HG03159 (cell line): ENCODE results near the gene CACNA1B.
"Not testable (repeated sequence)": the region's sequence is repeated elsewhere in the genome, so short reads cannot be mapped to it uniquely, and the experiment has no call there.

Experiments
- ATAC-seq: cut with Tn5 transposase; IDR thresholded peaks from one replicate; pipeline ENCODE4 v1.9.1; 2021; ENCODE audit warnings: mild to moderate bottlenecking, moderate library complexity; ENCODE audit not compliant: unreplicated experiment

Gene CACNA1B

GRCh38 chr9:138010861-138011260 lies 133.3 kb downstream of the CACNA1B start:
- ATAC-seq, result no peak

GRCh38 chr9:138011951-138012500 lies 134.4 kb downstream of the CACNA1B start:
- ATAC-seq, result no peak

- ATAC-seq, result no peak
Measured at GRCh38 chr9:138013273-138013672, 135.7 kb downstream of the CACNA1B start.

GRCh38 chr9:138013836-138014562 lies 136.4 kb downstream of the CACNA1B start:
- ATAC-seq, result no peak

GRCh38 chr9:138014563-138014945 lies 137.0 kb downstream of the CACNA1B start:
- ATAC-seq, result no peak

GRCh38 chr9:138015021-138015829 lies 137.6 kb downstream of the CACNA1B start:
- no peak for ATAC-seq

GRCh38 chr9:138016406-138017187 lies 139.0 kb downstream of the CACNA1B start:
- no peak for ATAC-seq

GRCh38 chr9:138017200-138017599 lies 139.6 kb downstream of the CACNA1B start:
- no peak for ATAC-seq

GRCh38 chr9:138019514-138019913 lies 141.9 kb downstream of the CACNA1B start:
- not testable (repeated sequence) for ATAC-seq

- no peak for ATAC-seq
Measured at GRCh38 chr9:138020120-138020794, 142.7 kb downstream of the CACNA1B start.

GRCh38 chr9:138020795-138021182 lies 143.2 kb downstream of the CACNA1B start:
- no peak for ATAC-seq

GRCh38 chr9:138021251-138022056 lies 143.9 kb downstream of the CACNA1B start:
- no peak for ATAC-seq

- no peak for ATAC-seq
Measured at GRCh38 chr9:138022121-138022741, 144.6 kb downstream of the CACNA1B start.

GRCh38 chr9:138022756-138023393 lies 145.3 kb downstream of the CACNA1B start:
- ATAC-seq, result no peak

- ATAC-seq, result no peak
Measured at GRCh38 chr9:138023394-138024124, 146.0 kb downstream of the CACNA1B start.

- no peak for ATAC-seq
Measured at GRCh38 chr9:138024131-138024530, 146.5 kb downstream of the CACNA1B start.

GRCh38 chr9:138024831-138025291 lies 147.3 kb downstream of the CACNA1B start:
- ATAC-seq, result no peak

- no peak for ATAC-seq
Measured at GRCh38 chr9:138025417-138025816, 147.8 kb downstream of the CACNA1B start.
